ENCODE results near the gene PLEKHG7. TPM values are rescaled to one million over a fixed set of nuclear protein-coding genes. Genes with fewer than 3 reads are reported as not detected.

Gene PLEKHG7
- total and polyA plus RNA-seq, 2 of the 8 experiments (the other 6 are each of a cell fraction or from before 2014, with no cell fraction given), result not detected

- Histone ChIP-seq H3K23ac (ENCODE audit: insufficient read length) (no peak overlapping the region), H3K79me2 (ENCODE audit: control insufficient read depth in 1 of 2, insufficient read depth in 2 of 2, low read length in 2 of 2) (no peaks in the 10 kb centered on the region), H2BK120ac (replicated peaks; ENCODE audit: low read depth, low read length) (no peak overlapping the region), H2BK12ac (ENCODE audit: low read depth, low read length) (no peak overlapping the region), H4K5ac (ENCODE audit: insufficient read length, low read depth, low read length) (no peak overlapping the region), H3K4me1 (replicated peaks in 1 of 4; ENCODE audit: control insufficient read depth in 3 of 4, insufficient read depth in 4 of 4, low read length in 3 of 4) (peaks cover 0 to 5% (median 3%) of the 10 kb centered on the region in 4 experiments; a peak in 3 of 7 replicates), H3K4me2 (ENCODE audit: insufficient read depth in 1 of 2, low read depth in 2 of 2, low read length in 2 of 2) (no peak overlapping the region), H3K56ac (replicated peaks; ENCODE audit: insufficient read length, low read depth, low read length) (no peak overlapping the region), H2BK20ac (ENCODE audit: low read length) (no peak overlapping the region), H3K23me2 (ENCODE audit: low read depth, low read length) (no peaks in the 10 kb centered on the region), H3K27ac (ENCODE audit: low read depth, low read length) (no peak overlapping the region), H2AK5ac (ENCODE audit: low read depth, low read length) (no peak overlapping the region), H3K18ac (ENCODE audit: extremely low read depth, low read length) (no peak overlapping the region), H2BK15ac (ENCODE audit: low read length) (no peak overlapping the region), H3K27me3 (replicated peaks in 1 of 4; ENCODE audit: control insufficient read depth in 3 of 4, extremely low read depth in 1 of 4, insufficient read depth in 3 of 4, low read length in 3 of 4) (no peaks in the 10 kb centered on the region), H4K8ac (ENCODE audit: extremely low read depth, insufficient read depth, low read length) (no peak overlapping the region), H3K9ac (replicated peaks in 1 of 4; ENCODE audit: extremely low read depth in 1 of 4, low read depth in 3 of 4, low read length in 3 of 4) (no peak overlapping the region), H4K20me1 (replicated peaks in 1 of 2; ENCODE audit: control insufficient read depth in 1 of 2, insufficient read depth in 2 of 2, low read length in 2 of 2) (no peaks in the 10 kb centered on the region), H2BK5ac (ENCODE audit: low read depth, low read length) (no peak overlapping the region), H3K4ac (replicated peaks; ENCODE audit: insufficient read length, low read depth, low read length) (no peak overlapping the region), H3K36me3 (ENCODE audit: control insufficient read depth in 2 of 4, insufficient read depth in 4 of 4, low read length in 3 of 4) (no peaks in the 10 kb centered on the region), H4K91ac (replicated peaks; ENCODE audit: insufficient read length, low read length) (no peak overlapping the region), H2AFZ (ENCODE audit: low read length) (no peak overlapping the region), H3K14ac (ENCODE audit: insufficient read length) (no peak overlapping the region), H3K4me3 (ENCODE audit: extremely low read depth in 1 of 4, insufficient read depth in 2 of 4, low read depth in 3 of 4, low read length in 4 of 4) (no peak overlapping the region), H3K79me1 (ENCODE audit: low read depth, low read length) (no peaks in the 10 kb centered on the region), H3K9me3 (ENCODE audit: insufficient read depth in 2 of 2, low read depth in 1 of 2, low read length in 1 of 2) (no peaks in the 10 kb centered on the region)
- CTCF ChIA-PET (ENCODE audit: partially characterized antibody), result interaction anchor here (0.6 to 3.7 kb wide), 2 partner anchors 16 to 770 kb away, joined by 3 to 11 read pairs; no protein-coding TSS in a partner anchor
- WGBS, 2 experiments (ENCODE audit: extremely low coverage in 1 of 2, insufficient coverage in 1 of 2, insufficient read length in 1 of 2, insufficient replicate concordance in 2 of 2, low coverage in 1 of 2, low lambda C conversion rate in 2 of 2, missing lambda C conversion rate in 1 of 2), result 84% methylated on average over 6 of the region's 6 CpGs; no CpG with 5 or more reads in 1 of the 2 experiments
- POLR2A ChIA-PET (ENCODE audit: partially characterized antibody), result no interaction called here
- no peak for DNase-seq (ENCODE audit: low read depth in 1 of 2, low spot score in 2 of 2)
- no peak for FAIRE-seq
- TF ChIP-seq YY1 (IDR thresholded peaks at IDR 0.05; ENCODE audit: low read depth, low read length), result no peak
- no peak for TF ChIP-seq TAF7 (optimal IDR thresholded peaks at IDR 0.05; ENCODE audit: borderline replicate concordance, low read depth, low read length)
- TF ChIP-seq HDAC6 (IDR thresholded peaks at IDR 0.05; ENCODE audit: low read depth, low read length), result no peak
- TF ChIP-seq RBBP5 (IDR thresholded peaks at IDR 0.05; ENCODE audit: borderline replicate concordance, low read depth, low read length), result no peak
- TF ChIP-seq GTF2F1 (IDR thresholded peaks at IDR 0.05; ENCODE audit: borderline replicate concordance, low read depth, low read length), result no peak
These were observed 30.4 kb downstream of the PLEKHG7 start for GRCh38 chr12:92733181-92733580.

Data from H1 (cell line).